ENCODE results near the gene HSPBAP1.
A peak's percentile ranks its signal among the peaks of the same experiment; 100 is the strongest.
"Not testable (repeated sequence)": the region's sequence is repeated elsewhere in the genome, so short reads cannot be mapped to it uniquely, and the experiment has no call there.

Gene HSPBAP1

GRCh38 chr3:122755491-122755890 lies 38.1 kb downstream of the HSPBAP1 start:
- DNase-seq (ENCODE audit: low spot score) = no peak

GRCh38 chr3:122754929-122755328 lies 38.7 kb downstream of the HSPBAP1 start:
- TF ChIP-seq CTCF (IDR thresholded peaks at IDR 0.05; ENCODE audit: extremely low read depth, missing control alignments) = peak; percentile 64
- DNase-seq (ENCODE audit: low spot score) = peak; percentile 76

More at GRCh38 chr3:122755491-122755890, 38.1 kb downstream of the HSPBAP1 start:
- no peak for TF ChIP-seq CTCF (IDR thresholded peaks at IDR 0.05; ENCODE audit: extremely low read depth, missing control alignments)

- no peak for DNase-seq (ENCODE audit: low spot score)
- no peak for TF ChIP-seq CTCF (IDR thresholded peaks at IDR 0.05; ENCODE audit: extremely low read depth, missing control alignments)
Observed at GRCh38 chr3:122748347-122748746, 45.3 kb downstream of the HSPBAP1 start.

- DNase-seq (ENCODE audit: low spot score) = not testable (repeated sequence)
Observed at GRCh38 chr3:122747295-122747694, 46.3 kb downstream of the HSPBAP1 start.

GRCh38 chr3:122745369-122746021 lies 48.1 kb downstream of the HSPBAP1 start:
- DNase-seq (ENCODE audit: low spot score) = no peak
- TF ChIP-seq CTCF (IDR thresholded peaks at IDR 0.05; ENCODE audit: extremely low read depth, missing control alignments) = no peak

DNA sequence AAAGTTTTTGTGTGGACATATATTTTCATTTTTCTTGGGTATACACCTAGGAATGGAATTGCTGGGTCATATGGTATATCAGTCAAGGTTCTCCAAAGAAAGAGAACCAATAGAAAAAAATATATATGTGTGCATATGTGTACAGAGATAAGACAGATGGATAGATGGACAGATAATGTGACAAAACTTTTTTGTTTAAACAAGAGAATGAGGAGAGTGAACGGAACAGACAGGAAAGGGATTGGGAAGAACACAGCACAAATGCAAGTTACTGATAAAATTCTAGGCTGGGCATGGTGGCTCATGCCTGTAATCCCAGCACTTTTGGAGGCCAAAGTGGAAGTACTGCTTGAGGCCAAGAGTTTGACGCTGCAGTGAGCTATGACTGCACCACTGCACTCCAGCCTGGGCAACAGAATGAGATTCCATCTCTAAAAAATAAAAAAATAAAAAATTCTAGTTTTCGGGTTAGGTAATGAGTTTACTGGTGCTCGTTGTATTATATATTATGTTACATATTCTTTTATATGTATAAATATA lies 50.0 kb downstream of the HSPBAP1 start:
- no peak for DNase-seq (ENCODE audit: low spot score)
- no peak for TF ChIP-seq CTCF (IDR thresholded peaks at IDR 0.05; ENCODE audit: extremely low read depth, missing control alignments)

DNA sequence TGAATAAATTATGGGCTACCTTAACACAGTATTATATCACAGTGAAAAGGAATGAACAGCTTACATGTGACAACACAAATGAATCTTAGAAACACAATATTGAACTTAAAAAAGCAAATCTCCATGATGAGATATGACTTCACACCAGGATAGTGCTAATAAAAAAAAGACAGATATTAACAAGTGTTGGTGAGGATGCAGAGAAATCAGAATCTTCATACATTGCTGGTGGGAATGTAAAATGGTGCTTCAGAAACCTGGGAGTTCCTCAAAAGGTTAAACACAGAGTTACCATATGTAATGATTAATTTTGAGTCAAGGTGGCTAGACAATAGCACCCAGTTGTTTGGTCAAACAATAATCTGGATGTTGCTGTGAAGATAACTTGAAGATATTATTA lies 51.4 kb downstream of the HSPBAP1 start:
- DNase-seq (ENCODE audit: low spot score) = no peak
- no peak for TF ChIP-seq CTCF (IDR thresholded peaks at IDR 0.05; ENCODE audit: extremely low read depth, missing control alignments)

GRCh38 chr3:122739172-122739571 lies 54.5 kb downstream of the HSPBAP1 start:
- no peak for TF ChIP-seq CTCF (IDR thresholded peaks at IDR 0.05; ENCODE audit: extremely low read depth, missing control alignments)
- no peak for DNase-seq (ENCODE audit: low spot score)

DNA sequence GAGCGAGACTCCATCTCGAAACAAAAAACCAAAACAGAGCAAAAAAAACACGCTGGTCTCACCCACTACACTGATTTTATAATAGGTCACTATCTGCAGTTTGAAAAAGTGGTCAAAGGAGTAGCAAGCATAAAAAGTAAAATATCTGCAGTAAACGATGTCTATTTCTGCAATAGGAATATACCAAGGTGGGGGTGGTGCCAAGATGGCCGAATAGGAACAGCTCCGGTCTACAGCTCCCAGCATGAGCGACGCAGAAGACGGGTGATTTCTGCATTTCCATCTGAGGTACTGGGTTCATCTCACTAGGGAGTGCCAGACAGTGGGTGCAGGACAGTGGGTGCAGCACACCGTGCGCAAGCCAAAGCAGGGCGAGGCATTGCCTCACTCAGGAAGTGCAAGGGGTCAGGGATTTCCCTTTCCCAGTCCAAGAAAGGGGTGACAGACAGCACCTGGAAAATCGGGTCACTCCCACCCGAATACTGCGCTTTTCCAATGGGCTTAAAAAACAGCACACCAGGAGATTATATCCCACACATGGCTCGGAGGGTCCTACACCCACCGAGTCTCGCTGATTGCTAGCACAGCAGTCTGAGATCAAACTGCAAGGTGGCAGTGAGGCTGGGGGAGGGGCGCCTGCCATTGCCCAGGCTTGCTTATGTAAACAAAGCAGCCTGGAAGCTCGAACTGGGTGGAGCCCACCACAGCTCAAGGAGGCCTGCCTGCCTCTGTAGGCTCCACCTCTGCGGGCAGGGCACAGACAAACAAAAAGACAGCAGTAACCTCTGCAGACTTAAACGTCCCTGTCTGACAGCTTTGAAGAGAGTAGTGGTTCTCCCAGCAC lies 60.7 kb downstream of the HSPBAP1 start:
- not testable (repeated sequence) for DNase-seq (ENCODE audit: low spot score)

Data from GM20000 (cell line).